ENCODE results near the gene CSMD2. TPM values are rescaled to one million over a fixed set of nuclear protein-coding genes. Genes with fewer than 3 reads are reported as not detected.

Gene CSMD2
- total RNA-seq, 4 donors from 2014 or later = 0.60 to 2.5 (median 1.2) TPM

GRCh38 chr1:33777337-33777736, 387.7 kb downstream of the CSMD2 start:
- Histone ChIP-seq H3K27me3 (no peaks in the 10 kb centered on the region), H3K36me3 (no peaks in the 10 kb centered on the region), H3K4me1 (no peaks in the 10 kb centered on the region), H3K27ac (no peak overlapping the region), H3K4me3 (no peak overlapping the region), H3K9me3 (no peaks in the 10 kb centered on the region)
- WGBS, 2 donors = 63 to 78% methylated on average over 4 of the region's 4 CpGs
- TF ChIP-seq CTCF (IDR thresholded peaks at IDR 0.05) (no peak), POLR2A (IDR thresholded peaks at IDR 0.05) (no peak), EP300 (IDR thresholded peaks at IDR 0.05) (no peak)
- DNase-seq (ENCODE audit: low spot score in 2 of 2) = no peak

GRCh38 chr1:33768821-33769220, 396.2 kb downstream of the CSMD2 start:
- Histone ChIP-seq H3K9me3 (no peaks in the 10 kb centered on the region), H3K27ac (no peak overlapping the region), H3K4me1 (no peaks in the 10 kb centered on the region), H3K4me3 (no peak overlapping the region), H3K36me3 (no peaks in the 10 kb centered on the region), H3K27me3 (no peaks in the 10 kb centered on the region)
- no peak for DNase-seq (ENCODE audit: low spot score in 2 of 2)
- 67 to 70% methylated on average over 2 of the region's 2 CpGs for WGBS, 2 donors
- TF ChIP-seq EP300 (IDR thresholded peaks at IDR 0.05) (no peak), POLR2A (IDR thresholded peaks at IDR 0.05) (no peak), CTCF (IDR thresholded peaks at IDR 0.05) (no peak)

- Histone ChIP-seq H3K36me3 (no peaks in the 10 kb centered on the region), H3K27me3 (no peaks in the 10 kb centered on the region), H3K4me1 (no peaks in the 10 kb centered on the region), H3K4me3 (no peak overlapping the region), H3K27ac (no peak overlapping the region), H3K9me3 (no peaks in the 10 kb centered on the region)
- DNase-seq (ENCODE audit: low spot score in 2 of 2) = no peak
- 57 to 60% methylated on average over 2 of the region's 2 CpGs for WGBS, 2 donors
- no peak for TF ChIP-seq EP300 (IDR thresholded peaks at IDR 0.05)
- no peak for TF ChIP-seq CTCF (IDR thresholded peaks at IDR 0.05)
- TF ChIP-seq POLR2A (IDR thresholded peaks at IDR 0.05) = no peak
Measured at GRCh38 chr1:33768106-33768505, 396.9 kb downstream of the CSMD2 start.

GRCh38 chr1:33764149-33764548, 400.9 kb downstream of the CSMD2 start:
- Histone ChIP-seq H3K4me3 (no peak overlapping the region), H3K4me1 (peaks cover 0 to 8% (median 3%) of the 10 kb centered on the region in 4 donors), H3K36me3 (no peaks in the 10 kb centered on the region), H3K27me3 (no peaks in the 10 kb centered on the region), H3K9me3 (no peaks in the 10 kb centered on the region), H3K27ac (no peak overlapping the region)
- TF ChIP-seq CTCF (IDR thresholded peaks at IDR 0.05) (no peak), POLR2A (IDR thresholded peaks at IDR 0.05) (no peak), EP300 (IDR thresholded peaks at IDR 0.05) (no peak)
- no peak for DNase-seq (ENCODE audit: low spot score in 2 of 2)
- 77 to 80% methylated on average over 4 of the region's 4 CpGs for WGBS, 2 donors

GRCh38 chr1:33763406-33763805, 401.6 kb downstream of the CSMD2 start:
- DNase-seq (ENCODE audit: low spot score in 2 of 2) = no peak
- peaks cover 0 to 8% (median 3%) of the 10 kb centered on the region in 4 donors for H3K4me1 ChIP-seq
- 69 to 81% methylated on average over 3 of the region's 3 CpGs for WGBS, 2 donors
- H3K36me3 ChIP-seq = no peaks in the 10 kb centered on the region
- TF ChIP-seq POLR2A (IDR thresholded peaks at IDR 0.05) (no peak), CTCF (IDR thresholded peaks at IDR 0.05) (no peak), EP300 (IDR thresholded peaks at IDR 0.05) (no peak)
- no peaks in the 10 kb centered on the region for H3K27me3 ChIP-seq
- H3K9me3 ChIP-seq = no peaks in the 10 kb centered on the region
- no peak overlapping the region for H3K27ac ChIP-seq
- no peak overlapping the region for H3K4me3 ChIP-seq
